Measurements from ENCODE around the gene PYGO2.
"Not testable (repeated sequence)": the region's sequence is repeated elsewhere in the genome, so short reads cannot be mapped to it uniquely, and the experiment has no call there.

The PYGO2 gene

DNA sequence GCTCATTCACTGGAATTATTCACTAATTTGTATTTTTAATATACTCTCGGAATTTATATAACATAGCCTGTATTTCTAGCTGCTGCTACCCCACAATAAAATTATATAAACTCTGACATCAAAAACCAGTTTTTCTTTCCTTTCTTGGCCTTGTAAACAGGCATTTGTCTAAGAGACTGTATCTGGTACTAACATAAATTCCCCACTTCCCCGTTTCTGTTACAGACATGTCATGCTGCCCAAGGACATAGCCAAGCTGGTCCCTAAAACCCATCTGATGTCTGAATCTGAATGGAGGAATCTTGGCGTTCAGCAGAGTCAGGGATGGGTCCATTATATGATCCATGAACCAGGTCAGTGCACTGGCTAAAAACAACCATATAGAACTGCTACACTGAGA lies 16.2 kb upstream of the PYGO2 start:
- DNase-seq, result not testable (repeated sequence)

DNA sequence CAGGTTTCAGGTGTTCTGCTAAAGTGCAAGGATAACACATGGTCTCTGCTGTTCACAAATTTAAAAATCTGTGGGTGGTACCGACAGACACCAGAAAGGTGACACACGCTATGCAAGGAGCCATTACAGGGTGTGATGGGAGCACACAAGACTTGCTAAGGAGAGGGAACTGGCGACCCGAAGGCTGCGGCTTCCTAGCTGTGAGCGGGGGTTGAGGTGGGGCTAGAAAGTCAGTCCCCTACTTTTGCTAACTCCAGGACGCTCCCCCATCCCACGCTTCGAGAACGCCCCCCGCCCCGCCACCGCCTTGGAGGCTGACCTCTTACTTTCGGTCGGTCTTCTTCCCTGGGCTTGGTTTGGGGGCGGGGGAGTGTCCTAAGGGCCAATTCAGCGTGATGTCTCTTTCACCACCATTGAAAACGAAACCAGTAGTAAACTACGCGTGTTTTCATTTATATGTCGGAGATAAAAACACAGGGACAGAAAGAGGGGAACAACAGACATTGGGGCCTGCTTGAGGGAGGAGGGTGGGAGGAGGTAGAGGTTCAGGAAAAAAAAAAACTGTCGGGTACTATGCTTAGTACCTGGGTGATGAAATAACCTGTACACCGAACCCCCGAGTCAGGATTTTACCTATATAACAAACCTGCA lies 14.0 kb upstream of the PYGO2 start:
- peak in 1 of 2 donors; percentile 48 for DNase-seq

DNA sequence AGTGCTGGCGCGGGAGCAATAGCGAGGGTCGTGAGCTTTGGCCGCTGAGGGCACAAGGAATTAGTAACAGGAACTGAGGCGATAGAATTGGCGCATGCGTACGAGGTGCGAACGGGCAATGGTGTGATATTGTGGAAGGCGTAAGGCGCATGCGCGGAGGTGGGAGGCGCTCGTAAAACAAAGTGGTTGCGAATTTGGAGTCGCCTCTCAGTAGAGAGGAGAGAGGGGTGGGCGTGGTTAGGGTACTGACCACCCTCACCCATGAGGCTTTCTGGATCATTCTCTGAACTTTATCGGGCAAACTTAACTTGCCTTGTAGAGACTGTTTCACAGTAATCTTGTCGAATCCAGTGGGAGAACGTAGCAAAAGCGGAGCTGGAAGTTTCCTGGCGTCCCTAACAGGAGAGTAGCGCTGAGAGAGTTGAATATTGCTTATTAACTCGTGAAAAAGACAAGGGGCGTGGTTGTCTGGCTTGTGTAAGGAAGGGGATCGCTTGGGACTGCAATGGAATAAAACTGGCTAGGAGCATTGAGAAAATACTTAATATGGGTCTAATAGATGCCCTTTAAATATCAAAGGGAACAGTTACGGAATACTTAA lies 13.3 kb upstream of the PYGO2 start:
- peak; percentile 90 for DNase-seq

DNA sequence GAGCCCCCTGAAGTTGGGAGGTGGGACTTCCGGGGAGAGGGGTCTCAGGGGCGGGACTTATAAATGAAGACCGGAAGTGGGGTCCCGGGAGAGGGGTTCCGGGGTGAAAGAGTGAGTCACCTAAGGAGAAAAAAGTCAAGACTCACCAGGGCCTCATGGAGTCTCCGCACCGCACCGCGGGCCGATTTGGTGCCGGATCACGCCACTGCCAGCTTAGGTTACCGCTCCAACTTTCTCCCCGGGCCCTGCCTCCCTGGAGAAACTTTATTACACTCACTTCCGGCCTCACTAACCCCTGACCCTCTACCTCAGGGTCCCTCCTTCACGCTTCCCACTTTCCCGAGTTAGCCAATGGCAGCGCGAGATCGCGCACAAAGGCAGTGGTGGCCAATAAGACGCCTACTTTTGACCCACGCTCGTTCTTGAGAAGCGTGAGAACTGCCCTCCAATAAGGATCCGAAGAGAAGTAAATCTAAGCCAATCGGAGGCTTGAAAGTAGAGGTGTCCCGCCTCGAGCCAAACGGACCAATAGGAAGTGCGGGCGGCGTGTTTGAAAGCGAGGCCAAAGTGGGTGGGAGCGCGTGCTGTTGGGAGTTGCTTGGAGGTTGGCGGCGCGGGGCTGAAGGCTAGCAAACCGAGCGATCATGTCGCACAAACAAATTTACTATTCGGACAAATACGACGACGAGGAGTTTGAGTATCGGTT lies 12.7 kb upstream of the PYGO2 start, which contains the start of gene CKS1B:
CKS1B (plus strand) TSS at position 580 of the 706 bp plus-strand sequence; CDS start at position 645, 65 bp downstream.
- DNase-seq, result peak; percentile 89 to 91

DNA sequence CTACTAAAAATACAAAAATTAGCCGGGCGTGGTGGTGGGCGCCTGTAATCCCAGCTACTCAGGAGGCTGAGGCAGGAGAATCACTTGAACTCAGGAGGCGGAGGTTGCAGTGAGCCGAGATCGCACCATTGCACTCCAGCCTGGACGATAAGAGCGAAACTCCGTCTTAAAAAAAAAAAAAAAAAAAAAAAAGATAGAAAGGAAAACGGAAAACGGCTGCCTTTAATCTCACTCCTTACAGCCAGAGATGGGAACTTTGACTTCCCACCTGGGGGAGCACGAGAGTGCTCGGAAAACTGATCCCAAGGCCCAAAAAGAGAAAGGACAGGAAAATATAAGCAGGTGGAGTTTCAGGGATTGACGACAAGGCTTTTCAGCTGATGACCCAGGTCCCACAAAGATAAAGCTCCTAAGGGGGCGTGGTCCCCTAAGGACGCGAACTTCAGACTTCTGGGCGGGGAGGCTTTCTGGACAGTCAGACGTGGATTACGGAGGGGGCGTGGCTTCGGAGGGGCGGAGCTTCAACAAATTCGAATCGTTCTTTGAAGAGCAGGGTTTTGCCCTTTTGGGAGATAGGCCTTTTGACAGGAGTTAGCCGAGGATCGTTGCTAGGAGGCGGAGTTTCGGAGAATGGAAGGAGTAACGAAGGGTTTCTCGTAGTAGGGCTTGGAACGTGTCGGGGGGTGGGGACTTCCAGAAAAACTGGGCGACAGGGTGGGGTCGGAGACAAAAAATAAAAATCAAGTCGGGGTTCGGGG lies 11.9 kb upstream of the PYGO2 start:
- peak; percentile 93 to 94 for DNase-seq

DNA sequence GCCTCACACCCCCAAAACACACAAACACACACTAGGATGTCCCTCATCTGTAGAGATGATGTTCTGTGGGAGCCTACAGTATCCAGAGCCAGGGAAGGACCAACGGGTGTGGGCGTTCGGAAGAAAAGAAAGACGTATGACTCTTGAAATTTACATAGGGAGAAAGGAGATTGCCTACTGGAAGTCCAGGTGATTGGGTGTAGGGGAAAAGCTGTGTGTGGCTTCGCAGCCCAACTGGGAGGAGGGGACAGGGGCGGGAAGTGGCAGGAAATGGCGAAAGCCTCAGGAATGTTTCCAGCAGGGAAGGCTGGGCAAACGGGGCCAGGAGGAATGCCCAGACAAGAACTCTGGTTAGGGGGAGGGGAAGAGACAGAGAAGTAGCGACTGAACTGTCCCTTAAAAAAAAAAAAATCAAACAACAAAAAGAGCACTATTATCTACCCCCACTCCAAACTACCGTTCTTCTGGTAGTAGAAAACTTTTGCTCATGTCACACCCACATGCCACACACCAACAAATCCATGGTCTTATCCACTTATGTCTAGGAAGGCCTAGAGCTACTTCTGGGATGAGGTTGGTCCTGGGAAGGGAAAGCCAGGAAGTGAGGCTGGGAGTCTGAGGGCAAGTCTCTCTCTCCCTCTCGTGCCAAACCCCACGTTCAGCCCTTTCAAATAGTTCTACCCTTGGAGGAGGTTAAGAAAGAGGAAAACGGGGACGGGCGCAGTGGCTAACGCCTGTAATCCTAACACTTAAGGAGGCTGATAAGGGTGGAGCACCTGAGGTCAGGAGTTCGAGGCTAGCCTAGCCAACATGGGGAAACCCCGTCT lies 11.1 kb upstream of the PYGO2 start:
- DNase-seq, result no peak

DNA sequence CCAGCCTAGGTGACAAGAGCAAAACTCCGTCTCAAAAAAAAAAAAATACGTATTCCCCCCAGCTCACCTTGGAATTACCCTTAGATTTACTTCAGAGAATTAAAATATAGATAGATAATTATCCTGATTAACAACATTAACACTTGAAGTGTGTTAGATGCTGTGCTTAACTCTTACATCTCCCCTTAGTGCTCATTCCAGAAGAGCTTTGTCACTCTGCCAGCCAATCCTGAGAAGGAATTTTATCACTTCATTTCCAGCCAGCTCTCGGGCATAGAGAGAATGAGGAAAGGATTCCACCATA lies 10.6 kb upstream of the PYGO2 start:
- DNase-seq, result no peak

DNA sequence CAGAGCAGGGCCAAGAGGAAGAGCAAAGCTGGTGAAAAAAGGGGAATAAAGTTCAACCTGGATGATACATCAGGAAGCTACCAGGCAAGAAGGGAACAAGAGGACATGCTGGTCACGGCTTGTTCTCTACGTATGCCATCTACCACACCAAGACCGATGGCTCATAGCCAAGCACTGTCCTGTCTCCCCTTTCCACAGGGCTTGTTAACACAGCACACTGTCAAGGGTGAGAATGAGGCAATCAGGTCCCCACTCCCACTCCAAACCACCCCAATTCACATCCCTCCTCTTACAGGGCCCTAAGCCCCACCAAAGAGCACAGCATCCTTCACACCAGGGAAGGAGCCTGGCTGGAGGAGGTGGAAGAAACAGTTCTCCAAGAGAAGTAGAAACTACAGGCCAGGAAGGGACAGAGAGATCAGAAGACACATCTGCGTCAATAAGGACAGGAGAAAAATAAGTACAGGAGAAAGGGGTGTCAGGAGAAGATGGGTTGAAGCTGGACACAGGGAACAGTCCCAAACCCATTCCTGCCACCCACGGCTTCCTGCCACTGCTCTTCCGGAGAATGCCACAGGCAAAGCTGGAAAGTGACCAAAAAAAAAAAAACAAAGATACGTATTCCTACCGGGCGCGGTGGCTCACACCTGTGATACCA lies 9.9 kb upstream of the PYGO2 start:
- DNase-seq, result no peak

DNA sequence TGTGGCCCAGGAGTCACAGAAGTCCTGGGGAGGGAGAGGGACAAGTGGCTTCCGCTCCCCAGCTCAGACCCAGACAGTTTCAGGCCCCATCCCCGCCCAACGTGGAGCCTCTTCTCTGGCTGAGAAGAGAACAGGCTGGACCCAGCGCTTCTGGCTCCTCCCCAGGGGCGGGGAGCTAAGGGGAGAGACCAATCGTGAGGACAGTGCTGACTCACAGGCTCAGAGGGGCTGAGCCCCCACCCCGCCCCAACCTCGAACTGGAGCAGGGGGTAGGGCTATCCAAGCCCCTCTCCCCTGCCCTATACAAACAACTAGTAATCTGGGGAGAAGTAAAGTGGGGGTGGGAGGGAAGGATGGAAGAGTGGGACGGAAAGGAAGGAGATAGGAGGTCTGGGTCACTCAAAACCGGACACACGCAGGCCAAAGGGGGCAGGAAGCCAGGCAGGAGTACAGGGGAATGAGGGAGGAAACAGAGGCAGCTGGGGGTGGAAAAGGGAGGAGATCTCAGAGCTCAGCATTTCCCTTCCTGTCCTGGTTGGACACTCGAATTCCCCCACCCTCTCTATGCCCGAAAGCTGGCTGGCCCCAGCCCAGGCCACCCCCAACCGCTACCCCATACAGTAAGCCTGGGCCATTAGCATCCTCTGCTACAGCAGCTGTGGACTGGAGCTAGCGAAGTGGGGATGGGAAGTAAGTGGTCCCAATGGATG lies 9.2 kb upstream of the PYGO2 start, which contains the start of gene SHC1:
SHC1 (minus strand) TSS at position 117 of the 710 bp plus-strand sequence. CDS start 221 bp downstream, outside the sequence.
- DNase-seq, result peak in 1 of 2 donors; percentile 37

DNA sequence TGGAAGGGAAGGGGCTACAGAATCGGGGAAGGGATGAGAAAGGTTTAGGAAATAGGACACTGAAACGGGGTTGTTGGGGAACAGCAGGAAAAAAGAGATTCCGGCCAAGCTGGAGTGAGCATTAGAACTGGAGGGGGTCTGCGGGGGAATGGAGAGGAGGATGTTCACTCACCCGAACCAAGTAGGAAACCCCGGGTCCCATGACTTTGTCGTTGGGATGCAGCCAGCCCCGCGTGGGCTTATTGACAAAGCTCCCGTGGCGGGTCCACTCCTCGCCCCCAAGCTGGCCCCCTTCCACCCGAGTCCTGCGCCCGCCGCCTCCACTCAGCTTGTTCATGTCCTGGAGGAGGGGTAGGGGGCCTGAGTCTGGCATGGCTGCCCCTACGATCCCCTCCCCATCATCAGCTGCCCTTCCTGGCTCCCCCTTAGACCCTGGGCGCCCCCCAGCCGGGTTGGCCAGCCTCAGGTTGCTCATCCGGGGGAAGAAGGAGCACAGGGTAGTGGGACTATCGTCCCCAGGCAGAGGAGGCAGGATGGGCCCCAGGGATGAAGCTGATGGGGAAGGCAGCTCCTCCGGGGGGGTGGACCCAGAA lies 8.4 kb upstream of the PYGO2 start:
- DNase-seq, result no peak

DNA sequence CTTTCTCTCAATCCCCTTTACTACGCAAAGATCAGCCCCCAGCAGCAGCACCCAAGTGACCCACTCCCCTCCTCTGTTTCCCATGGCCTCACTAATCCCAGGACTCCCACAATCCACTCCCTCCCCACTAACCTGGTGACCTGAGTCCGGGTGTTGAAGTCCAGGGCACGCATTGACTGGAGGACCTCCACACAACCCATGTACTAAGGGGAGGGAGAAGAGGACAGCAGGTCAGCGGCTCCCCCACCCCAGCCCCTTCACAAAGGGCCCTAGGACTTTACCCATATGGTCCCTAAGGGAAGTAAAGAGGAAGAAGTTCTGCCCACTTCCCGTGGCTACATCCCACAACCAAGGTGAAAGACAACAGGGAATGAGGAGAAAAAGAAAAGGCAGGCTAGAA lies 7.7 kb upstream of the PYGO2 start:
- DNase-seq, result no peak

DNA sequence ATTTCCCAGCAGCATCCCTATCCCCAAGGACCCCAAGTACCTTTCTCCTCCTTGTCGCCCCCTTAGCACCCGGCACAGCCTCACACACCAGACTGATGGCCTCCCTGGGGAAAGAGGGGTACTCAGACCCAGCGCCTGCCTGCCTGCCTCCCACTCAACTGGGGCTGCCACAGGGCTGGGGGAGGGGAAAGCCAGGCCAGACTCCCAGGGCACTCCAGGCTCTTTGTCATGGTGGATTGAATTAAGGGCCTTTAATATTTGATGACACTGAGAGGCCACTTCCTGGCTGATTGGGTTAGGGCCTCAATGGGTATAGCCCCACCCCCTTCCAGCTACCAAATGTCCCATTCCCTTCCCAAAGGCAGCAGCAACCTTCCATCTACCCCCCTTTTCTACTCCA lies 7.1 kb upstream of the PYGO2 start:
- no peak for DNase-seq

DNA sequence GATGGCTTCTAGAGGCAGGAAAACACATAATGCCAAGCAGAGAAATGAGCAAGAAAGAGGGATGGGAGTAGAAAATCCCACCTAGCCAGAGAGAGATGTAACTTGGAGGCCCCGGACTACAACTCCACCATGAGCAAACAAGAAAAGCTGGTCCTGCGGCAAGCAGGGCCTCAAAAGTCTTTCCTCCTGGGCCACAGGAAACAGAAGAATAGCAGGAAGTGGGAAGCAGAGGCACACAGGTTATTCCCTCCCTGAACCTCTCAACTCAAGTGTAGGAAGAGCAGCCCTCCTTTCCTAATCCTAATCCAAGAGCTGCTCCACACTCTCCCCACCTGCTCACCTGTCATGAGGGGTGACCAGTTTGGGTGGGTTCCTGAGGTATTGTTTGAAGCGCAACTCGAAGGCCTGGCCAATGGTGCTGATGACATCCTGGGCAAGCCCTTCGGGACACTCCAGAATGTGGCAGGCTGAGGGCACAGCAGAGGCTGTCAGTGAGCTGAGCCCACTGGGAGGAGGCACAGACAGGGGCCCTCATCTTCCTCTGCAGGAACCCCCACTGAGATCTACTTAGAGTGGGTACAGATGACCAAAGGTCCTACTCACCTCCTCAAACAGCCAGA lies 5.9 kb upstream of the PYGO2 start:
- no peak for DNase-seq

DNA sequence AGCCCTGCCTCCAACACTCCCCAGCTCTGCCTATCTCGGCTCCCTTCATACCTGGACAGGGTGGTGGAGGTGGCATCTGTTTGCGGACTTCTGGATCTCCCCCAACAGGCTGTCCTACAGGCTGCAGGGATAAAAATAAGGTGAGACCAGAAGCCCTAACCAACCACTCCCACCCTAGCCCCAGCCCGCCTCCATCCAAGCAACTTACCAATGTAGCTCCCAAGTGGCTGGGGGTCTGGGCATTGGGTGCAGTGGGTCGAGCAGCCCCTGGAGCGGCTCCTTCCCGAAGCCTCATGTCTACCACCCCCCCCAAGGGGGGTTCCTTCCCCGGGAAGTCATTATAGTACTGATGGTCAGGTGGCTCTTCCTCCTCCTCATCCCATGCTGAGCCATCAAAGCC lies 4.5 kb upstream of the PYGO2 start:
- DNase-seq, result no peak

DNA sequence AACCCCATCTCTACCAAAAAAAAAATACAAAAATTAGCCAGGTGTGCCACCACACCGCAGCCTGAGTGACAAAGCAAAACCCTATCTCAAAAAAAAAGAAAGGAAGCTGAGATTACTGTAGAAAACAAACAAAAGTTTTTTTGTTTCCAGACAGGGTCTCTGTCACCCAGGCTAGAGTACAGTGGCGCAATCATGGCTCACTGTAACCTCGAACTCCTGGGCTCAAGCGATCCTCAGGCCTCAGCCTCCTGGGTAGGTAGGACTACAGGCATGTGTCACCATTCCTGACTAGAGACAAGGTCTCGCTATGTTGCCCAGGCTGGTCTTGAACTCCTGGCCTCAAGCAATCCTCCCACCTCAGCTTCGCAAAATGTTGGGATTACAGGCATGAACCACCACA lies 2.8 kb upstream of the PYGO2 start:
- DNase-seq, result no peak

DNA sequence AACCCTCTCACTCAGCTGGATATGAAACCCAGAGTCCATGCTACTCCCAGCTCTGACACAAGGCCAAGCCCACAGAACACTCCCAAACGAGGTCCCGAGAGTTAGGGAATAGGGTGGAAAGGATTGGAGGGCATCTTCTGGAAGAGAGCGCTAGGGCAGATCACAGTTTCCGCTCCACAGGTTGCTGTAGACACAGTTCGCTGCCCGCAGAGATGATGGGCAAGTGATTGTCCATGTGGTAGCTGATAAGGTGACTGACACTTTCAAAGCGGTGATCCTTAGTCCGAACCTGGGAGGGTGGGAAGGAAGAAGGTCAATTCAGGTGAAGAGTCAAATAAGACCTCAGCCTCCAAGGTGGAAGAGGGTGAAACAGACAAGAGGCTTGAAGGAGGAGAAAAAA lies 2.1 kb upstream of the PYGO2 start:
- DNase-seq, result no peak

DNA sequence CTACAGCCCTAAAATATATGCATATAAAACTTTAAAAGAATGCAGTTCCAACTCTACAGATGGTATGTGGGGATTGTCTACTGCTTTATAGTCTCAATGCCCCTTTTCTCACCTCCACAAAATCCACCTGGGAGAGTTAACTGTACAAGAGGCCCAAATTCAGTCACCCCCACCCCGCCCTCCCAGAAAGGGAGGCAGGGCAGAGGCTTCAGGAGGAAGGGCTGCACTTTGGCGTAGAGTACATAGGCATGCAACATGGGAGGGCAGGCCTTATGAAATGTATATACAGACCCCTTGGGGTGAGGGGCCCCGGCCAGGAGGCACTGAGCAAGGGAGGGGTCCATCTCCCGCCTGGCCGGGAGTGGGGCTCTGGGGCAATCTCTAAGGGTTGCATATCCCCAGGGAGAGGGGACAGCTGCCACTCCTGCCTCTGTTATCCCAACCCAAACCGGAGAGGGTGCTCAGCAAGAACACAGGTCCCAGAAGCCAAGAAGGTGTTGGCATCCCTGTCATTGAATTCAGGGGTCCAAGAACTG lies 1.3 kb upstream of the PYGO2 start:
- no peak for DNase-seq

DNA sequence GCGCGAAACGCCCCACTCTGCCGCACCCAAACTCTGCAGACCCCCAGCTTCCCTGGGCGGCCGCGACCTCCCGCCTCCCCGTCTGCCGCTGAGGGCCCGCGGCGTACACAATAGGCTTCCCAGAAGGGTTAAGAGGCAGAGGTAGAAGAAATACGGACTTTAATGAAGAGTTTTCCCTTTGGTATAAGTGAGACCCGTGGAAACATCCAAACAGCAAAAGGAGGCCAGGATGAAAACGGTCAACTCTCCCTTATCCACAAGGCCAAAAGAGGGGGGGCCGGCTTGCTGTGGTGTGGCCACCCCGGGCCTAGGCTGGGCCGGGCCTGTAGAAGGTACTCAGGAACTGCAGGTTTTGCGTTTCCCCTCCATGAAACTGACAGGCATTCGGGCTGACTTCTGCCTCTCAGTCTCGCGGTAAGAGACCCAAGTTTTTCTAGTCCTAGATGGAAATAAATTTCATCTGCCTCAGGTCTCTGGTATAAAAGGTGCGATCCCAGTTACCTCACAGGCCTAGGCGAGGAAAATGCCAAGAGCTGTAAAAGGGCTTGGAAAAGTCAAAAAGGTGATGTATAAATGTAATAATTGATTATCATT lies 671 bp upstream of the PYGO2 start:
- DNase-seq, result no peak

DNA sequence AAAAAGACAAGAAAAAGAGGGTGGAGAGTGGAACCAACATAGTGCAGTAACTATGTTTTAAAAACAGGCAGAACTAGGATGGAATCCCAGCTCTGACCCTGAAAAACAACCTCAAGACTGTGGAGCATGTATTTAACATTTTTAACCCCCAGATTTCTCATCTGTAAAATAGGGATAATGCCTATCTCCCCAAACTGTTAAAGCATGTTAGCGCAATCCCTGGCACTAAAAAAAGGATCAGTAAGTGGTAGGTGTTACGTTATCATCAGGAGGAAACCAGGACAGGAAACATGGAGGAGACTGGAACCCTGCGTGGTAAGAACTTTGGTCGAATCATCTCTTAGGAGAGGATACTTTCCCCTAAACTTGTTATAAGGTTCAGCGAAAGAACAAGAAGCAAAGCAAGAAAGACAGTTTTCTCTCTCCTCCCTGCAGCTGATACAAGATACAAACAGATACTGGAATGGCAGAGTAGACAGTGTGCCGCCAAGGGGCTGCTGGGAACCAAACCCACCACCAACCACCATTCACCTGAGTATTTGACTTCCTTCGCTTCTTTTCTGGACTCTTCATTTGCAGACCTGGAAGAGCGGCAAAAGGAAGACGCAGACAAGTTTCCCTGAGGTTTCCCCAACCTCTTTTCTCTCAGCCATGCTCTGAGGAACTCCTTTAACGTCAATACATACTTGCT lies 991 bp downstream of the PYGO2 start:
- no peak for DNase-seq
